ENCODE measurements around the gene SLAMF9.

SLAMF9 gene

DNA sequence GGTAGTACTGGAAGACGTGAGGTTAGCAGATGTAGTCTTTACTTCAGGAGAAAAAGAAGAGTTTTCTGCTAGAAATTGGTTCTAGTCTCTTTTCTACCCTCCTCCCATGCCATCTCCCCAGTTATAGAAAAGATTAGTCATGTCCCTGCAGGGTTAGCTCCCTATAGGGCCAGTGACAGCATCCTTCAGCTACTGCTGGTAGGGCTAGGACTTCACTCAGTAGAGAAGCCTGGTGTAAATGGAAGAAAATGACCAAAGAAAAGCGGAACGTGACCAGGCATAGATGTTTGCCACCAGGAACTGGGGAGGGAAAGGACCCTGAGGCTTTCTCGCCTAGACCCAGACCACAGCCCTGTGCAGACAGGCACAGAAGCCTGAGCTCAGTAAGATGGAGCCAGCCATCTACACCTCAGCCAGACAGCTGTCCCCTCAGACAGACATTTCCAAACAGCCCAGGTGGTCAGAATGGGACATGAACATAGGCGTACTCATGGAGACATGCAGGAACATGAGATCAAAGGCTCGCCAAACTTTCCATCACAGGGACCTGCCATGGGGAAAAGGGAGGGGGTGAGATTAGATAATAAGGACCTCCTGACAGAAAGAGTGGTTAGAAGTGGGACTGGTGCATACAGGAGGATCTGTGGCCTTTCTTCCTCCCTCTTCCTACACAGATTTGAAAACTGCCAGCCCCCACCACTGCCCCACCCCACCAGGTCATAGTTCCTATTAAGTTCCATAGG, 23.5 kb upstream of the SLAMF9 start:
- no peak for DNase-seq (ENCODE audit: low read depth in 1 of 2, low spot score in 1 of 2)

DNA sequence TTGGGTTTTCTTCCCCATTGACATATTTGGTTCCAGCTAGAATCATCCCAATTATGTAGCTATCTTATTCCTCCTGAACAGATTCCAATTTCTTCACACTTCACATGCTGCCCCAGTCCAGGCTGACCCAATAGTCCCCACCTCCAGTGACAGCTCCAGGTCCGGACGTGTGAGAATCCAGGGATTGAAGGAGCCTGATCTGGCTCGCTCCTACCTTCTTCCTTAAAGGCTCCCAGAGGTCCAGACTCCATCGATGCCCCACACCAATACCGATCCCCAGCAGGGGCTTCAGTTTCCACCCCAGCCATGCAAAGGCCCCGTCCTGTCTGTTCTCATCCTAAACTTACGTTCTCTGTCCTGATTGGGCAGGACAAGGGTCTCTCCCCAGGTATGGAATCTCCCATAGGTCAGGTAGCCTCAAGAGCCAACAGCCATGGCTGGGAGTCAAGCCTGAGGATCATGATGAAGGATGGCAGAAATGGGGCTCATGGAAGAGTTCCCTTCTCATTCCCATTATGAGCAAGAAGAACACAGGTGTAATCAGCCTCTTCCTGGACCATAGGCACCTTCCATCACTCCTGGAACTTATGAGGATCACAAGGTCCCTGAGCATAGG, 20.4 kb upstream of the SLAMF9 start:
- no peak for DNase-seq (ENCODE audit: low read depth in 1 of 2, low spot score in 1 of 2)

GRCh38 chr1:159973350-159973940, 19.4 kb upstream of the SLAMF9 start:
- DNase-seq (ENCODE audit: low read depth in 1 of 2, low spot score in 1 of 2): no peak

- no peak for DNase-seq (ENCODE audit: low read depth in 1 of 2, low spot score in 1 of 2)
Measured at GRCh38 chr1:159972443-159973205, 18.6 kb upstream of the SLAMF9 start.

DNA sequence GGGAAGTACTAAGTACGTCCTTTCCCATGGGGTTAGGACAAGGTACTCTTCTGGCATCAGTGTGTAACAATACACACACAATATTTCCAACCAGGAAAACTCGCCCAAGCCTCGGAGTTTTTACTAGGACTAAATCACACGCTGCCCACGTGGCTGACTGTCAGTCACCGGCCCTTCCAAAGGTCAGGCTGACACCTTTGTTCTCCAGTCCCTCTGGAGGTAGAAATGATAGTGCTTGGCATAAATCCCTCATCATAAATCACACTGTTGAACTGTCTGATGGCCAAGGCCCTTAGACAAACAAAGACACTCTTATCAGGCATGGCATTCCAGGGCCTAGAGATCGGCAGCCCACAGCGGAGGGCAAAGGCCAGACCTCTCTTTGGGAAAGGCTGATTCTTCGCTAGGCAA, 16.9 kb upstream of the SLAMF9 start:
- DNase-seq (ENCODE audit: low read depth in 1 of 2, low spot score in 1 of 2): no peak

- DNase-seq (ENCODE audit: low read depth in 1 of 2, low spot score in 1 of 2): no peak
Measured at GRCh38 chr1:159968901-159969300, 14.9 kb upstream of the SLAMF9 start.

DNA sequence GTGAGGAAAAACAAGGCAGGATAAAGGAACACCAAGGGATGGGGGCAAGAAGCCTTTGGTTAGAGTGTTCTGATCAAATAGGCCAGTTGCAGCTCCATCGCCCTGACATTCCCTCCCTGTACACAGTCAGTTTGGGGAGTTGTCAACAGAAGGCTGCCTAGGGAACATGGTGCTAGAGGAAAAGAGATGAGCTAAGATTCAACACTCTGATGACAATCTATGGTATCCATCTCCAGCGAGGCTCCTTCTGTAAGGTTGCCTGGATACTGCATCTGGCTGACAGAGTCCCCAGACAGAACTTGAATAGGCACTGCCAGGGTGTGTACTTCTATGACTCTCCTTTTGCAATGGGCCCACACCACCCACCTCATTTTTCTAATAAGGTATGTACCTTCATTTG, 11.2 kb upstream of the SLAMF9 start:
- DNase-seq (ENCODE audit: low read depth in 1 of 2, low spot score in 1 of 2): no peak

- DNase-seq (ENCODE audit: low read depth in 1 of 2, low spot score in 1 of 2): no peak
Measured at GRCh38 chr1:159964144-159964543, 10.1 kb upstream of the SLAMF9 start.

- DNase-seq (ENCODE audit: low read depth in 1 of 2, low spot score in 1 of 2): no peak
Measured at GRCh38 chr1:159962176-159962575, 8.1 kb upstream of the SLAMF9 start.

GRCh38 chr1:159961636-159962035, 7.6 kb upstream of the SLAMF9 start:
- no peak for DNase-seq (ENCODE audit: low read depth in 1 of 2, low spot score in 1 of 2)

DNA sequence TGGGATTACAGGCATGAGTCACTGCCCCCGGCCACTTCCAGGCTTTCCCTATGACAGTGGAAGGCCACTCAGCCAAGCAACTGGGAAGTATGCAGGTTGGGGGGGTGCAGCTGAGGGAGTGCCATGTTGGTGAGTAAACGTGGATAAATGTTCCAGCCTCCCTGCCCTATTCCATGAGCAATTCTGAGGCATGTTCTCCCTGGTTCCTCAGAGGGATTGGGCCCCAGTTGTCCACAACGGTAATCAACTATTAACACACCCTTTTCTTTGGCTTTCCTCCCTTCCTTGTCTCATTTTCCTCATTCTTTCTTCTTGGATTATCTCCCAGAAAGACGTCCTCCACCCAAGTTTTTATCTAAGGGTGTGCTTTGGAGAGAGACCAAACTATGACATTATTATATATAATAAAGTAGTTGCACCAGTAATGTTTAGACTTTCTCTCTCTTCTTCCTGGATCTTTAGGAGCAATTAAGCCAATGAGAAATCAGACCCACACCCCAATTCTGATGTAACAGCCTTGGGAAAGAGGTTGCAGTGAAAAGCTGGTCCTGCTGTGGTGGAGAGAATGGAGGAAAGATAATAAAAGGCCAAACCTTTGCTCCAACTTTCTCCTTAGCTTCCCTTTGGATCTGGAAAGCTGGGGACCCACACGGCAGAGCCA, 6.8 kb upstream of the SLAMF9 start:
- DNase-seq (ENCODE audit: low read depth in 1 of 2, low spot score in 1 of 2): no peak

GRCh38 chr1:159959451-159959850, 5.4 kb upstream of the SLAMF9 start:
- no peak for DNase-seq (ENCODE audit: low read depth in 1 of 2, low spot score in 1 of 2)

GRCh38 chr1:159958719-159959380, 4.8 kb upstream of the SLAMF9 start:
- DNase-seq (ENCODE audit: low read depth in 1 of 2, low spot score in 1 of 2): no peak

DNA sequence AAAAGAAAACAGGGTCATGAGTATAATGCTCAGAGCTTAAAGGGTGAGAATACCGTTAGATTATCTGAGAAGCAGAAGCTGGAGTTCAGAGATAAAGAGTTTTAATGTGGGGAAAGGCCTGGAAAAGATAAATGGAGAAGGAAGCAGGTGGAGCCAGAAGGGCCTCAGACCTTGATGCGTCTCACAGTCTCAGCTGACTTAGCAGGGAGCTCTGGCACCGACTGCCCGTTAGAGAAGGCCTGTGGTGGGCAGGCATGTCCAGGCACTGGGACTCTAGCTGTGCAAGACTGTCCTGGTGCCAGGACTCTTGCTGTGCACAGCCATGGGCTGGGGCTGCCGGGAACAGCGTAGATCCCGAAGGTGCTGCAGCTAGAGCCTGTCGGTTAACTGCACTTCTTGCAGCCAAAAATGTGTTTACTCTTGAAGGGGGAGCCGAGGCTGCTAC, 3.8 kb upstream of the SLAMF9 start:
- DNase-seq (ENCODE audit: low read depth in 1 of 2, low spot score in 1 of 2): no peak

DNA sequence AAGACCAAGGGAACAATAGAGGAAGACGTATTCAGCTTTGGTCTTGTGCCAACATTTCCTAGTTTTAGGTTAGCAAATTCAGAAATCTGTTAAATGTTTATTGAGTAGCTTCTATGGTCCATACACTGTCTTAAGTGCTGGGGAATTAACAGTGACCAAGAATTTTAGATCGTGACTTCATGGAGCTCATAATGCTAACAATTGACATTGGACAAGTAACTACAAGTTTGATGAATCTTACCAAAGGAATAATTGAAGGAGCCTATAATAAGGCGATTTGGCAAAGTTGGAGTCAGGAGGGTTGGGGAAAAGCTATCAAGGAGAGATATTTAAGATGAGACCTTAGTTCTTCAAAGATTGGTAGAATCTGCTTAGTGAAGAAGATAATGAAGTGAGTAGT, 1.4 kb upstream of the SLAMF9 start:
- DNase-seq (ENCODE audit: low read depth in 1 of 2, low spot score in 1 of 2): no peak

GRCh38 chr1:159952932-159953331, 1.1 kb downstream of the SLAMF9 start:
- no peak for DNase-seq (ENCODE audit: low read depth in 1 of 2, low spot score in 1 of 2)

- DNase-seq (ENCODE audit: low read depth in 1 of 2, low spot score in 1 of 2): no peak
Measured at GRCh38 chr1:159951551-159951950, 2.5 kb downstream of the SLAMF9 start.

DNA sequence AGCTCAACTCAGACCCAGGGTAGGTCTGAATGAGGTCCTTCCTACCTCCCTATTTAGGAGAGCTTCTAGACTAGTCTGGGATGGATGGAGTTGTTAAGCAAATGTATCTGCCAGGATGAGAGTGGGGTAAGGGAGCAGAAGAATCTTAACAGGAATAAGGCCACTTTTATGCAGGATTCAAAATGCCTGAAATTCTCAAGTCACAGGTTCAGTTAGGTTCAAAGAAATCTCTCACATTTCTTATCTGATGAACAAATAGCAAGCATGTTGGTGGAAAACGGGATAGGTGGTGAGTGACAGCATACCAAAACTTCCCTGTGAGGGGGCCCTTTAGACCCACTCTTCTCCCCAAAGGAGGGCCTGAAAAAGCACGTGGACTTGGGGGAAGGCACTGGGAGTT, 3.0 kb downstream of the SLAMF9 start:
- DNase-seq (ENCODE audit: low read depth in 1 of 2, low spot score in 1 of 2): no peak

DNA sequence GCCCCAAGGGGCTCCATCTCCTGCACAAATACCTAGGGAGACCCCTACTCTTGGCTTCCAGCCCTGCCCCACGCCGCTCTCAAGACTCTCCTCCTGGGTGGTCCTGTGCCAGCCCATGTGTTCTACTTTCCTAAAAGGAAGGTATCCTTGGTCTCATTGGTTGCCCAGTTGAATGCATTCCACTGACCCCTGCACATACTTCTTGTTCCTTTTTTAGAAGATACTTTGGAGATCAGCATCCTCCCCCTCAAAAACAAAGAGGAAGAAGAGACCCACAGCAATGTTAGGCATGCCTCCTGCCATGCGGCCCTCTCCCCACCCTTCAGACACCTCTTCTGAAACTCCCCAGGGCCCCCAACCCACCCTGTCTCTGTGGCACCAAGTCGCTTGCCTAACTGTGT, 4.1 kb downstream of the SLAMF9 start:
- no peak for DNase-seq (ENCODE audit: low read depth in 1 of 2, low spot score in 1 of 2)

- no peak for DNase-seq (ENCODE audit: low read depth in 1 of 2, low spot score in 1 of 2)
Measured at GRCh38 chr1:159949123-159949522, 4.9 kb downstream of the SLAMF9 start.

DNA sequence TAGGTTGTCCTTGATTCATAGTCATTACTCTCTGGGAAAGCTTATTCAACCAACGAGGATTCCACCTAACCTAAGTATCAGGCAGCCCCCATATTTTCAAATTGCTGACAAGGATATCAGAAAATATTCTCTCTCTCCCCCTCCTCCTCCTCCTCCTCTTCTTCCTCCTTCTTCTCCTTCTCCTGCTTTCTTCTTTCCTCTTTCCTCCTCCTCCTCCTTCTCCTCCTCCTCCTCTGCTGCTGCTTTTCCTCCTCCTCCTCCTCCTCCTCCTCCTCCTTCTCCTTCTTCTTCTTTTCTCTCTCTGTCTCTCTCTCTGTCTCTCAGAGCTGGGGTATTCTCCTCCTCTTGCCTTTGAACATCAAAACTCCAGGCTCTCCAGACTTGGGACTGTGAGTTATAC, 6.1 kb downstream of the SLAMF9 start:
- DNase-seq (ENCODE audit: low read depth in 1 of 2, low spot score in 1 of 2): no peak
